ENCODE data around the gene TMEM95. TPM values are rescaled to one million over a fixed set of nuclear protein-coding genes. Genes with fewer than 3 reads are reported as not detected.

TMEM95 gene
- total and polyA plus RNA-seq, 2 of the 8 experiments (the other 6 are each of a cell fraction or from before 2014, with no cell fraction given): not detected

- Histone ChIP-seq H2BK120ac (replicated peaks; ENCODE audit: low read depth, low read length) (no peak overlapping the region), H3K27ac (ENCODE audit: low read depth, low read length) (peak overlapping the region; percentile 61; the same call in 1 of the 2 replicates), H3K79me2 (ENCODE audit: control insufficient read depth in 1 of 2, insufficient read depth in 2 of 2, low read length in 2 of 2) (peaks cover 0 to 16% of the 10 kb centered on the region in 2 experiments; a peak in 2 of 4 replicates), H3K56ac (replicated peaks; ENCODE audit: insufficient read length, low read depth, low read length) (peak overlapping the region; percentile 40), H3K4ac (replicated peaks; ENCODE audit: insufficient read length, low read depth, low read length) (peak overlapping the region; percentile 83), H4K91ac (replicated peaks; ENCODE audit: insufficient read length, low read length) (peak overlapping the region; percentile 23), H3K4me1 (replicated peaks in 1 of 4; ENCODE audit: control insufficient read depth in 3 of 4, insufficient read depth in 4 of 4, low read length in 3 of 4) (peaks cover 0 to 5% (median 3%) of the 10 kb centered on the region in 4 experiments; a peak in 4 of 7 replicates), H3K9me3 (ENCODE audit: insufficient read depth in 2 of 2, low read depth in 1 of 2, low read length in 1 of 2) (no peaks in the 10 kb centered on the region), H2BK12ac (ENCODE audit: low read depth, low read length) (no peak overlapping the region), H2AFZ (ENCODE audit: low read length) (no peak overlapping the region), H4K8ac (ENCODE audit: extremely low read depth, insufficient read depth, low read length) (peak overlapping the region; percentile 97; the same call in 1 of the 2 replicates), H3K23me2 (ENCODE audit: low read depth, low read length) (no peaks in the 10 kb centered on the region; the same call in 1 of the 2 replicates), H2BK15ac (ENCODE audit: low read length) (no peak overlapping the region), H3K9ac (replicated peaks in 1 of 4; ENCODE audit: extremely low read depth in 1 of 4, low read depth in 3 of 4, low read length in 3 of 4) (peak overlapping the region; percentile 39 to 89 (median 68); a peak in 6 of 7 replicates), H2BK5ac (ENCODE audit: low read depth, low read length) (no peak overlapping the region; the same call in 1 of the 2 replicates), H4K20me1 (replicated peaks in 1 of 2; ENCODE audit: control insufficient read depth in 1 of 2, insufficient read depth in 2 of 2, low read length in 2 of 2) (peaks cover 10 to 12% of the 10 kb centered on the region in 2 experiments), H3K27me3 (replicated peaks in 1 of 4; ENCODE audit: control insufficient read depth in 3 of 4, extremely low read depth in 1 of 4, insufficient read depth in 3 of 4, low read length in 3 of 4) (no peaks in the 10 kb centered on the region), H3K36me3 (ENCODE audit: control insufficient read depth in 2 of 4, insufficient read depth in 4 of 4, low read length in 3 of 4) (peaks cover 24 to 58% (median 40%) of the 10 kb centered on the region in 4 experiments), H3K18ac (ENCODE audit: extremely low read depth, low read length) (no peak overlapping the region; the same call in 1 of the 2 replicates), H3K14ac (ENCODE audit: insufficient read length) (no peak overlapping the region), H3K23ac (ENCODE audit: insufficient read length) (no peak overlapping the region), H4K5ac (ENCODE audit: insufficient read length, low read depth, low read length) (peak overlapping the region; percentile 51), H3K79me1 (ENCODE audit: low read depth, low read length) (peaks cover 4% of the 10 kb centered on the region; the same call in 1 of the 2 replicates), H3K4me2 (ENCODE audit: insufficient read depth in 1 of 2, low read depth in 2 of 2, low read length in 2 of 2) (peak overlapping the region; percentile 67 to 91), H2AK5ac (ENCODE audit: low read depth, low read length) (no peak overlapping the region), H3K4me3 (ENCODE audit: extremely low read depth in 1 of 4, insufficient read depth in 2 of 4, low read depth in 3 of 4, low read length in 4 of 4) (peak overlapping the region; percentile 55 to 95 (median 70)), H2BK20ac (ENCODE audit: low read length) (no peak overlapping the region)
- 74% methylated on average over 18 of the region's 30 CpGs; no CpG with 5 or more reads in 1 of the 2 experiments for WGBS, 2 experiments (ENCODE audit: extremely low coverage in 1 of 2, insufficient coverage in 1 of 2, insufficient read length in 1 of 2, insufficient replicate concordance in 2 of 2, low coverage in 1 of 2, low lambda C conversion rate in 2 of 2, missing lambda C conversion rate in 1 of 2)
- DNase-seq (ENCODE audit: low read depth in 1 of 2, low spot score in 2 of 2): no peak
- ChIA-PET POLR2A (ENCODE audit: partially characterized antibody) (interaction anchor here (0.6 to 11.3 kb wide), 24 partner anchors 10 to 258 kb away, joined by 3 to 223 read pairs (median 7); partner anchors contain the start of genes ACADVL, ACAP1, CLDN7 and DLG4), CTCF (ENCODE audit: partially characterized antibody) (interaction anchor here (0.6 to 3.0 kb wide), 5 partner anchors 9 to 300 kb away, joined by 3 to 17 read pairs (median 4); partner anchors contain the start of gene SLC2A4)
- TF ChIP-seq EZH2 (IDR thresholded peaks at IDR 0.05; ENCODE audit: low read depth, low read length, severe bottlenecking) (no peak), POLR2AphosphoS5 (IDR thresholded peaks at IDR 0.05; ENCODE audit: low read depth, low read length) (0 out of 2 replicates have a peak, but pooled peaks have one; percentile 13)
- FAIRE-seq: no peak
These were observed 39.3 kb upstream of the TMEM95 start for GRCh38 chr17:7315570-7316235.

Measured in H1 (cell line).